HG03280 (cell line): ENCODE measurements around the gene TIMP3.
"Not testable (repeated sequence)": the region's sequence is repeated elsewhere in the genome, so short reads cannot be mapped to it uniquely, and the experiment has no call there.

Experiments
- ATAC-seq: cut with Tn5 transposase; IDR thresholded peaks from one replicate; pipeline ENCODE4 v1.9.1; 2021; ENCODE audit warnings: mild to moderate bottlenecking, moderate library complexity; ENCODE audit not compliant: unreplicated experiment

The TIMP3 gene

GRCh38 chr22:32801537-32802236, at the start of gene TIMP3:
Gene TIMP3 (plus strand): TSS chr22:32801705. CDS start chr22:32802002, 297 bp downstream.
- ATAC-seq, result no peak

- ATAC-seq, result no peak
These were observed 49.2 kb upstream of the TIMP3 start for GRCh38 chr22:32752326-32752725.

DNA sequence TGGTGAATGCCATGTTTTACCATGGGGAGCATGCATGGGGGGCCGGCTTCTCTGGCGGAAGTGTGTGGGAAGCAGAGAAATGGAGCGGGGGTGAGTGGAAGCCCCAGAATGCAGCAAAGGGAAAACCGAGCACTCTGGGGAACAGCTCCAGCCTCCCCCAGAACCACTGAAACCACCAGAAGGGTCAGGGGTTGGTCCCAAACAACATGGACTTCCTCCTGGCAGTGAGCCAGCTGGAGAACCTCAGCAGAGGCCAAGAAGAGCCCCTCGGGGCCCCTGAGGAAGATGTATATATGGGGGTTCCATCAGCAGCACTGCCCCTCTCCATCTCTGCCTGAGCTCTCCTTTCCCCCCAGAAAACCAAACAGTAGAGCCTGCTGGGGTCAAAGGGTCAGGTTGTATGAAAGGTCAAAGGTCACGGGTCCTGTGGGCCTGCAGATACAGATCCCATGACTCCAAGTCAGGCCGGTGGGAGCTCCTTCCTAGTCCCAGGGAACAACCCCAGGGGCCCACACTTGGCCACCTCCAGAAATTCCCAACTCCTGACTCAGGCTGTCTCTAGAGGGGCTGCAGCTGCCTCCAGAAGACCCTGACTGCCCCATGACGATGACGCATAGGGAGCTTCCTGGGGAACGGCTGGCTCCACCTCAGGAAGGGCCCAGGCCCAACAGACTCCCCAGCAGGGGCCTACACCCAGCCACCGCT, 48.5 kb upstream of the TIMP3 start:
- ATAC-seq, result no peak

DNA sequence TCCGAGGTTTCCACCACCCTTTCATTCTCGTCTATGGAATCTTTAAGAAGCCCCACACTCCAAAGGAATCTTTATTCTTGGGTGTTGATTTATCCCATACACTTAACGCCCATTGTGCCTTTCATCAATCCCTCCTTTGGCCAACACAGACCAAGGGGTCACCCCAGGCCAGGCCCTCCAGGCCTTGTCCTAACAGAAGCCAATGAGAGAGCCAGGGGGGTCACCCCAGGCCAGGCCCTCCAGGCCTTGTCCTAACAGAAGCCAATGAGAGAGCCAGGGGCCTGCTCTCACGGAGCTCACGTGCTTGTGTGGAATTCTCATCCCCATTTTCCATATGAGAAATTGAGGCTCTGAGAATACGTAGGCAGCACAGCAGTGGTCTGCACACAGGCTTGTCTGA, 47.9 kb upstream of the TIMP3 start:
- ATAC-seq, result no peak

- ATAC-seq, result no peak
These were observed 47.0 kb upstream of the TIMP3 start for GRCh38 chr22:32754413-32755041.

DNA sequence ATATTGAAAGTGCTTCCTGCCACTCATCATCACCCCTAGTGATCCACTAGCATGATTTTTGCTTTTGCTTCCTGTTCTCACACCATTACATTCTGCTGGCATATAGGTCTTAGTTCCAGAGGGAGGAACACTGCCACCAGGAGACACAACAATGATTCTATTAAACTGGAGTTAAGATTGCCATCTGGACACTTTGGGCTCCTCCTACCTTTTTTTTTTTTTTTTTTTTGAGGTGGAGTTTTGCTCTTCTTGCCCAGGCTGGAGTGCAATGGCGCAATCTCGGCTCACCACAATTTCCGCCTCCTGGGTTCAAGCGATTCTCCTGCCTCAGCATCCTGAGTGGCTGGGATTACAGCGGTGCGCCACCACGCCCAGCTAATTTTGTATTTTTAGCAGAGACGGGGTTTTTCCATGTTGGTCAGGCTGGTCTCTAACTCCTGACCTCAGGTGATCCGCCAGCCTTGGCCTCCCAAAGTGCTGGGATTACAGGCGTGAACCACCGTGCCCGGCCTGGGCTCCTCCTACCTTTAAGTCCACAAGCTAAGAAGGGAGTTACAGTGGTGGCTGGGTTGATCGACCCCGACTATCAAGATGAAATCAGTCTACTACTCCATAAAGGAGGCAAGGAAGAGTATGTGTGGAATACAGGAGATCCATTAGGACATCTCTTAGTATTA, 44.3 kb upstream of the TIMP3 start:
- not testable (repeated sequence) for ATAC-seq

DNA sequence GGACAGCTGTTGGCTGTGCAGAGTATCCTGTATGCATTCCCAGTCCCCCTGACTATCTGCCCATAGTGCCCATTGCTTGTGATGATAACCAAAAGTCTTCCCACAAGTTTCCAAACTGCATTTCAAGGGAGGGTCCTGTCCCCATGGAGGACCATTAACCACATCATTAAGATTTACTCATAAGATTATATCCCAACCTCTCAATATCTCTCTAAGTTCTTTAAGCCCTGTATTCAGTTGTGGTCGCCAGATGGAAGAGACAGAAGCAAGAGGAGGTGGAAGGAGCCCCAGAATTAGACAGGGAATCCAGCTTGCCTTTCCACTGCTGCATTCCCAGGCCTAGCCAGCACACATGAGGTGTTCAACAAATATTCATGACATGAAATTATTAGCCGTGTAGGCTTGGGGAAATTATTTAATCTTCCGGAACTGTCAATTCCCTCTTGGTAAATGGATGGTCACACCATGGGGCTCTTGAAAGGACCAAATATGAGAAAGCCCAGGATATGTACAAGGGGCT, 42.6 kb upstream of the TIMP3 start:
- ATAC-seq, result no peak

DNA sequence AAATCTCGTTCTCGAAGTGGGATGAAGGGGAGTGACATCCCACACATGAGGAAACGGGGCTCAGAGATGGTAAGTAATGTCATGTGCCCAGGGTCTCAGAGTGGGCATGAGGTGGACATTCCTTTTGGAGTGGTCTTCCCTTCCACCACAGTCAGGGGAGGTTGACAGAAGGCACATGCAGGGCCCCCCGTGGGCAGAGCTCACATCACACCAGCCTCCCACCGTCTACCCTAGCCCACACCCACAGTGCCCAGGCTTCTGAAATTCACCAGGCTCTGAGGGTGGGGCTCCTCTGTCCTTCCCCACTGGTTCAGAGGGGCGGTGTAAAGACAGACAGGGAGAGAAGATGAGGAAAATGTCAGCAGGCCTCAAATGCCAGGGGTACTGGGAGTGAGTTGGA, 41.1 kb upstream of the TIMP3 start:
- ATAC-seq, result no peak

- ATAC-seq, result no peak
These were observed 40.7 kb upstream of the TIMP3 start for GRCh38 chr22:32760815-32761214.

GRCh38 chr22:32761251-32761903, 40.1 kb upstream of the TIMP3 start:
- no peak for ATAC-seq

DNA sequence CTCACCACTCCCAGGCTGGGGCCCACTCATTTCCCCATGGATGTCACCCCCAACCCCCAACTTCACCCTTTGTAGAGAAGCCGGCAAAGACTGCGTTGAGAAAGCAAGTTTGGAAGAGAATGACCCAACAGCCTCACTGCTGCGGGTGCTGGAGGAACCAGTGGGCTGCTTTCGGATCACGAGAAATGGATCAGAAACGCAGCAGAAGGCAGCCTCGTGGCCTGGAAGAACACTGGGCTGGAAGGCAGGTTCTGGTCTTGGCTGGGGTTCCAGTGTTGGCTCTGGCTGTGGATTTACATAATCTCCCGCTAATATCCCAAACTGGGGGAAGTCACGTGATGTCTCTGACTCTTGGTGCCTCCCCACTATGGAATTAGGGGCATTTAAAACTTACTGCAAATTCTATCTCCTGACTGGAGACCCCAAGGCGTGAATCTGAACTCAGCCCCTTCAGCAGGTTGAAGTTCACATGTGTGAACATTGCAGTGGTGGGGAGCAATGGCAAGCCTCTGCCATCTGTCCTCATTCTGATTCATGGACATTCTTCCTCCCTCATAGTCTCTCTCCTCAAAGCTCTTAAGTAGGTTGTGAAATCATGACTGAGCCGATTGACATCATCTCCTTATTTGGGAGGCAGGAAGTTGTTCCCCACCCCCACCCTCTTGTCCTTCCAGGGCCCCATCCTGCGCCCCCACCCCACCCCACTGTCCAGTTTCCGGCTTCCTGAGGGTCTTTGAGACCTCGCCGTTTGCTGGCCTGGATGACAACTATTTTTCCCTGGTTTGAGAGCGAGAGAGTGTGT, 37.0 kb upstream of the TIMP3 start:
- ATAC-seq, result no peak

DNA sequence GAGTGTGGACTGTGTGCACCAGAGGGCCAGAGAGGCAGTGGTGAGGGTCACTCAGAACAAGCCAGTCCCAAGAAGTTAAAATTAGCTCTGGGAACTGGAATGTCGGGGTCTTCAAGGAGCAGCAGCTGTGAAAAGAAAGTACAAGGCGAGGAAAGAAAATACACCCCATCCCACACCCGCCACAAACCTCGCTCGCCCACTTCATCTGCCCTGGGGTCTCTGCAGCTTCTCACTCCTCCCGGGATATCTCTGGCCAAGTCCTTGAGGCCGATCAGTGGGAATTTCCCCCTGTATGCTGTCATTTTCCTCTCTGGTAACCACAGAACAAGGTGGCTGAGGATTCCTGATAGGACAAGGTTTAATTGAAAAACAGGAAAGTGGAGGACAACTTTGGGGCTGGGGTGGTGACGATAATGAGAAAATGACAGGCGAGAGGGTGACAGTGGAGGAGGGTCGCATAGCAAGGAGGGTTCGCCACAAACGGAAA, 36.3 kb upstream of the TIMP3 start:
- ATAC-seq, result no peak

DNA sequence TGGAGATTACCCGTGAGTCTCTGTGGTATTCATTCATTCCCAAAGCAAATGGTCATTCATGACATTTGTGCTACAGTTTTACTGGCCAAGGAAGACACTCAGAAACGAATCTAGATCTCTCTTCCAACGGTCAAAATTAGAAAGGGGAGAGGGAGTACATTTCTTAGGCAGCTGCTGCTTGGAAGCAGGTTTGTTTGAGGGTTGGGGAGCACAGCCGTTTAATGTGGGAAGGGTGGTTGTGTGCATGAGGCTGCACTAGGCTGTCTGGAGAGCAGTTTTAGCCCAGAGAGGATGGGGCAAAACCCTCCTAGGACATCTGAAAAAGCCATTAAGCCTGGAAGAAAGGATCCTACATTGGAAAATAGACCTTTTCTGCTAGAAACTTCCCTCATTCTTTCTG, 29.7 kb upstream of the TIMP3 start:
- ATAC-seq, result no peak

DNA sequence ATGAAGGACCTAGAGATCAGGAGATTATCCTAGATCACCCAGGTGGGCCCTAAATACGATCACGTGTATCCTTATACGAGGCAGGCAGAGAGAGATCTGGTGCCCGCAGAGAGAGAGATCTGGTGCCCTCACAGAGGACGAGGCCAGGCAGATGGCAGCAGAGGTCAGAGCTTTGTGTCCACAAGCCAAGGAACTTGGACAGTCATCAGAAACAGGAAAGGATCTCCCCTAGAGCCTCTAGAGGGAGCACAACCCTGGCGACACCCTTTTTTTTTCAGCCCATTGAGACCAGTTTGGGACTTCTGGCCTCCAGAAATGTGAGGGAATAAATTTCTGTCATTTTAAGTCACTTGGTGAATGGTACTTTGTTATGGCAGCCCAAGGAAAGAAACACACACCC, 25.5 kb upstream of the TIMP3 start:
- ATAC-seq, result no peak

DNA sequence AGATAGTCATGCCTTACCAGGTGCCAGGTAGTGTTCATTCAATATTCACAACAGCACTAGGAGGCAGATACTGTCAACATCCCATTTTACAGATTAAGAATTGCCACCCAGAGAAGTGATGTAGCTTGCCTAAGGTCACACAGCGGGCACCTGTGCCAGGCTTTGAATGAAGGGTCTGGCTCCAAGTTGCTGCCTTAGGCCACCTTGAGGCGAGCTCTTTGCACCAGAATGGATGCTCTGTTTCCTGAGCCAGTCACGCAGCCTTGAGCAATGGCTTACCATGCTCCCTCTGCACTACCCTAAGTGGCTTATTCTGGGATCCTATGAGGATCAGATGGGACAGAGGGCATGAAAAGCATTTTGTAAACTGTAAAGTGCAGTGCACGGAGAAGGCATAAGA, 25.1 kb upstream of the TIMP3 start:
- ATAC-seq, result no peak

- ATAC-seq, result no peak
These were observed 24.7 kb upstream of the TIMP3 start for GRCh38 chr22:32776802-32777201.

- no peak for ATAC-seq
These were observed 23.5 kb upstream of the TIMP3 start for GRCh38 chr22:32777987-32778386.

DNA sequence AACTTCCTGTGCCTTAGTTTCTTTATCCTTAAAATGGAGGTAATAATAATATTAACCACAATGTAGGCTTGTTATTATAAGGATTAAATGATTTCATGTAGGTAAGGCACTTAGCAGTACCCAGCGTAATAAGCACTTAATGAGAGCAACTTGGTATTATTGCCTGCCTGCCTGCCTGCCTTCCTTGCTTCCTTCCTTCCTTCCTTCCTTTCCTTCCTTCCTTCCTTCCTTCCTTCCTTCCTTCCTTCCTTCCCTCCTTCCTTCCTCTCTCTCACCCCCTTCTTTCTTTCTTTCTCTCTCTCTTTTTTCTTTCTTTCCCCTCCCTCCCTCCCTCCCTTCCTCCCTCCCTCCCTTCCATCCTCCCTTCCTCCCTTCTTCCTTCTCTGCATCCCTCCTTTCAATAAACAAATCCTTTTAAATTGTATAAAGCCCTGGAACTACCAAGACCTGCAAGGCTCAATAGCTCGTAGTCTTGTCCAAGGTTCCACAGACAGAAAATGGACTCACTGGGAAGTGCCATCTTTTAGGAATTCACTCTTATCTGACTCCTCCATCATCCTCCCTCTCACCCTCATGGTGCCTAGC, 20.7 kb upstream of the TIMP3 start:
- ATAC-seq, result no peak

DNA sequence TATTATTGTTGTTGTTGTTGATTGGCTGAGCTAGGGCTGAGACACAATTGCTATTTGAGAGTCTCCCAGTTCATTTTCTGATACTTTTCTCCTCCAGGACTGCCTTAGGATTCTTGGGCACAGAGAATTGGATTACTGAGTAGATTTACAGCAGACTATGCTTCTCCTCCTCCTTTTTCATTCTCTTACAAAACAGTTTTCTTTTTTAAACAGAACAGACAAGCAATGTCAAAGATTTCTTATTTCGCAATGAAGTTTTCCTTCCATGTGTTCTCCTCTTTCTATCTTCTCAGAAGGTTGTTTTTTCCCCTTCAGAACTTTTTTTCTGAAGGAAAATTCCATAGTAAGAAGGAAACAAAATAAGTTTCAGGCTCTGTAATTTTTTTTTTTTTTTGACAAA, 19.8 kb upstream of the TIMP3 start:
- ATAC-seq, result no peak
